CD4-positive, alpha-beta T cell treated with Interleukin-15 for 4 hours (primary cell): Measurements from ENCODE around the gene PRR14L.

Source experiments
- DNase-seq: peaks from one replicate; pipeline ENCODE4 v3.0.0-alpha.2; 2020; ENCODE audit warnings: low spot score

PRR14L gene

GRCh38 chr22:31637891-31638618, 111.9 kb downstream of the PRR14L start:
- no peak for DNase-seq

- no peak for DNase-seq
Measured at GRCh38 chr22:31637447-31637890, 112.5 kb downstream of the PRR14L start.

- DNase-seq, result no peak
Measured at GRCh38 chr22:31635638-31636306, 114.2 kb downstream of the PRR14L start.

GRCh38 chr22:31631436-31631835, 118.5 kb downstream of the PRR14L start:
- DNase-seq, result no peak
